Body of pancreas (tissue), 4 donors: ENCODE results near the gene CHCHD3. TPM values are rescaled to one million over a fixed set of nuclear protein-coding genes. Genes with fewer than 3 reads are reported as not detected.

ENCODE experiments used
- ATAC-seq: fragments of 150-250 bp; one replicate; pipeline ENCODE4 v1.9.1; 2016
- DNase-seq, 4 donors: peaks; one replicate each; pipeline ENCODE4 v3.0.0-alpha.2; 2019
- H3K27ac ChIP-seq, 4 donors: fragments of 200-600 bp; sonication (generic); 1 replicate in 3 of 4; 2 replicates in 1 of 4; pipeline versions ENCODE4 v1.5.1 to v1.6.1; 2016 to 2019; ENCODE audit warnings: mild to moderate bottlenecking in 1 of 4, mixed read lengths in 1 of 4, moderate library complexity in 1 of 4
- H3K27me3 ChIP-seq, 2 donors: fragments of 200-600 bp; sonication (generic); one replicate each; pipeline ENCODE4 v1.6.0; 2016; ENCODE audit warnings: mild to moderate bottlenecking in 1 of 2
- H3K36me3 ChIP-seq, 2 donors: fragments of 200-600 bp; sonication (generic); replicated peaks in 1 of 2; 2 replicates each; pipeline ENCODE4 v1.5.1; 2016; ENCODE audit warnings: low read depth in 2 of 2; ENCODE audit not compliant: insufficient read depth in 1 of 2
- H3K4me1 ChIP-seq: fragments of 200-600 bp; sonication (generic); one replicate; pipeline ENCODE4 v1.6.0; 2016
- H3K4me3 ChIP-seq, 2 donors: fragments of 200-600 bp; sonication (generic); 1 replicate in 1 of 2; 2 replicates in 1 of 2; pipeline ENCODE4 v1.5.1; 2016 to 2019
- H3K9me3 ChIP-seq, 3 donors: fragments of 200-600 bp; sonication (generic); 1 replicate in 2 of 3; 2 replicates in 1 of 3; pipeline ENCODE4 v1.5.1; 2016
- POLR2A ChIP-seq, 3 donors: fragments of 450-650 bp; IDR thresholded peaks; one replicate each; pipeline ENCODE4 v1.6.1; 2016; ENCODE audit warnings: antibody characterized with exemption in 3 of 3, mild to moderate bottlenecking in 2 of 3
- WGBS, 2 donors: methylation state at CpG; one replicate each; pipeline ENCODE4 v1.1.5; 2017; 5-methylcytosine and 5-hydroxymethylcytosine counted together
- intact Hi-C: fragments of 100-400 bp; cut with DNase I; formaldehyde crosslinking; loops from one replicate; pipeline ENCODE4 v1.15.1; 2023
- total RNA-seq, 2 donors: library from RNA; depleted of rRNA; stranded (reverse); fragments of >200 nt; gene quantifications; one replicate each; pipeline ENCODE4 v1.1.0, GENCODE V29; 2016
- TF ChIP-seq, protein P1 (sequence below), 7 experiments: fragments of 450-650 bp in 4 of 7; fragments of 200-600 bp in 3 of 7; sonication (generic) in 3 of 7; IDR thresholded peaks; one replicate each; pipeline ENCODE4 v1.5.1; 2016 to 2019; ENCODE audit warnings: antibody characterized with exemption in 7 of 7

Gene CHCHD3
- total RNA-seq, 2 donors from 2014 or later = 24.4 to 32.6 TPM

DNA sequence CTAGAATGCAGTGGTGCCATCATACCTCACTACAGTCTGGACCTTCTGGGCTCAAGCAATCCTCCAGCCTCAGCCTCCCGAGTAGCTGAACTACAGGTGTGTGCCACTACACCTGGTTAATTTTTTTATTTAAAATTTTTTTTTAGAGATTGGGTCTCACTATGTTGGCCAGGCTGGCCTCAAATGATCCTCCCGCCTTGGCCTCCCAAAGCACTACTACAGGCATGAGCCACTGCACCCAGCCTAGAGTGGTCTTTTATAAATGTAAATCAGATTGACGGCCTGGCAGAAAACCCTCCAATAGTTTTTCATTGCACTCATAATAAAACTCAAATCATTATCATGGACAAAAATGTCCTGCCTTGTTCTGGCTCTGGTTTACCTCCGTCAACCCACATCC, 303.9 kb downstream of the CHCHD3 start:
- Histone ChIP-seq H3K36me3 (no peaks in the 10 kb centered on the region), H3K4me3 (no peak overlapping the region), H3K9me3 (no peaks in the 10 kb centered on the region), H3K4me1 (no peaks in the 10 kb centered on the region), H3K27ac (no peak overlapping the region), H3K27me3 (no peaks in the 10 kb centered on the region)
- no peak for ATAC-seq
- no peak for TF ChIP-seq POLR2A (IDR thresholded peaks at IDR 0.05)
- TF ChIP-seq, protein P1, sequence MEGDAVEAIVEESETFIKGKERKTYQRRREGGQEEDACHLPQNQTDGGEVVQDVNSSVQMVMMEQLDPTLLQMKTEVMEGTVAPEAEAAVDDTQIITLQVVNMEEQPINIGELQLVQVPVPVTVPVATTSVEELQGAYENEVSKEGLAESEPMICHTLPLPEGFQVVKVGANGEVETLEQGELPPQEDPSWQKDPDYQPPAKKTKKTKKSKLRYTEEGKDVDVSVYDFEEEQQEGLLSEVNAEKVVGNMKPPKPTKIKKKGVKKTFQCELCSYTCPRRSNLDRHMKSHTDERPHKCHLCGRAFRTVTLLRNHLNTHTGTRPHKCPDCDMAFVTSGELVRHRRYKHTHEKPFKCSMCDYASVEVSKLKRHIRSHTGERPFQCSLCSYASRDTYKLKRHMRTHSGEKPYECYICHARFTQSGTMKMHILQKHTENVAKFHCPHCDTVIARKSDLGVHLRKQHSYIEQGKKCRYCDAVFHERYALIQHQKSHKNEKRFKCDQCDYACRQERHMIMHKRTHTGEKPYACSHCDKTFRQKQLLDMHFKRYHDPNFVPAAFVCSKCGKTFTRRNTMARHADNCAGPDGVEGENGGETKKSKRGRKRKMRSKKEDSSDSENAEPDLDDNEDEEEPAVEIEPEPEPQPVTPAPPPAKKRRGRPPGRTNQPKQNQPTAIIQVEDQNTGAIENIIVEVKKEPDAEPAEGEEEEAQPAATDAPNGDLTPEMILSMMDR (IDR thresholded peaks at IDR 0.05) = no peak
- DNase-seq = no peak
- WGBS, 2 donors = 89 to 93% methylated on average over 4 of the region's 4 CpGs
- intact Hi-C loops = no loop called here

DNA sequence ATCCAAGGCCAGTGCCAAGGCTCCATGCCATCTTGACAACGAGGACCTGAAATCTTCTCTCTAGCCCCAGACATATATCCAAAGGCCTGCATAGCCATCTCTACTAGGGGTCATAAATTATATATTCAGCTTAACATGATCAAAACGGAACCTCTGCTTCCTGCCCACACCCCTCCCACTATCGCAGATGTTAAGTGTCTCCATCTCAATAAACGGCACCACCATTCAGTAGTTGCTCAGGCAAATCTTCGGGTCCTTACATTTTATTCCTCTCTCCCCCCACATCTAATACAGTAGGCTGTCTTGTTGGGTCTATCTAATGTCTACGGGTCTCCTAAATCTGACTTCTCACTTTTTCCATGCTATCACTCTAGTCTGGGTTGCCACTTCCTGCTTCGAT, 304.5 kb downstream of the CHCHD3 start:
- intact Hi-C loops = no loop called here
- no peak for DNase-seq
- 66 to 83% methylated on average over 7 of the region's 7 CpGs for WGBS, 2 donors
- Histone ChIP-seq H3K4me1 (no peaks in the 10 kb centered on the region), H3K27ac (no peak overlapping the region), H3K9me3 (no peaks in the 10 kb centered on the region), H3K27me3 (no peaks in the 10 kb centered on the region), H3K4me3 (no peak overlapping the region), H3K36me3 (no peaks in the 10 kb centered on the region)
- TF ChIP-seq, protein P1 (IDR thresholded peaks at IDR 0.05) = no peak
- no peak for TF ChIP-seq POLR2A (IDR thresholded peaks at IDR 0.05)
- ATAC-seq = no peak

DNA sequence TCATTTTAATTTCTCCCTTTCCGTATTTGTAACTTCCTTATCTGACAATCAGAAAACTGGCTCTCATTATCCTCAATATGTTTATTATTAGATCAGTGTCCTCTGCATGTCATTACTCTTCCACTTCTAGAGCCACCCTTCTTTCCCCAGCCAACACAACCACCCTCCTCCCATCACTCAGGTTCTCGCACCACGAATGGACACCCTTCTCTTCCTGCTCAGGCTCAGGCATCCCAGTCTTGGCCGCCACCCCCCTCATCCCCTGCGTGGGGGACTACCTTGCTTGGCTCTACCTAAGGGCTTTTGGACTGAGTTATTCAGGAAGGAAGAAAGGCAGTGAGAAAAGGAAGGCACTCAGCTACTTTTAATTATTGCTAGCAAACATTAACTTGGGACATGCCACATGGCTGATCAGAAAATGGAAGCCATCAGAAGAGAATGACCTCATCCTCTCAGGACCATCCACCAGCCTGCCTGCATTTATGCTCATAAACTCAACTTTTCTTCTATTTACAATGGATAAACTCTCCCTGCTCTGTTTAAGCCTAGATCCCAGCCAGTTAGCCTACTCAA, 305.8 kb downstream of the CHCHD3 start:
- H3K9me3 ChIP-seq = no peaks in the 10 kb centered on the region
- ATAC-seq = no peak
- H3K4me3 ChIP-seq = no peak overlapping the region
- H3K27ac ChIP-seq = no peak overlapping the region
- no peaks in the 10 kb centered on the region for H3K4me1 ChIP-seq
- intact Hi-C loops = no loop called here
- 72 to 82% methylated on average over 5 of the region's 5 CpGs for WGBS, 2 donors
- TF ChIP-seq, protein P1 (IDR thresholded peaks at IDR 0.05) = no peak
- TF ChIP-seq POLR2A (IDR thresholded peaks at IDR 0.05) = no peak
- no peak for DNase-seq
- H3K36me3 ChIP-seq = no peaks in the 10 kb centered on the region
- no peaks in the 10 kb centered on the region for H3K27me3 ChIP-seq

DNA sequence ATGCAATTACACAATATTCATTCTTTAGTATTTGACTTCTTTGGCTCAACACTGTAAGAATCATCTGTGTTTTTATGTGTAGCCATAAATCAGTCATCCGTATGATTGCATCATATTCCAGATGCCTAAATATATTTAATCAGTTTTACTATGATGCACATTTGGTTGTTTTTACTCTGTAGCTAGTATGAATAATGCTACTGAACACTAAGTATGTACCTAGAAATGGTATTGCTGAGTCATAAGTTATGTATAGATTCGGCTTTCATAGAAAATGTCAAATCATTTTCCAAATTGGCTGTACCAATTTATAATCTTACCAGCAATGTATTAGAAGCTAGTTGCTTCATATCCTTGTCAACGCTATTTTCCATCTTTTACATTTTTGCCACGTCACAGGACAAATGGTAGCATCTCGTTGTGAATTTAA, 308.3 kb downstream of the CHCHD3 start:
- H3K9me3 ChIP-seq = no peaks in the 10 kb centered on the region
- no peak for DNase-seq
- intact Hi-C loops = no loop called here
- TF ChIP-seq, protein P1 (IDR thresholded peaks at IDR 0.05) = no peak
- TF ChIP-seq POLR2A (IDR thresholded peaks at IDR 0.05) = no peak
- H3K4me3 ChIP-seq = no peak overlapping the region
- no peak for ATAC-seq
- no peaks in the 10 kb centered on the region for H3K4me1 ChIP-seq
- no peaks in the 10 kb centered on the region for H3K27me3 ChIP-seq
- no peaks in the 10 kb centered on the region for H3K36me3 ChIP-seq
- WGBS, 2 donors = 73 to 79% methylated on average over 5 of the region's 5 CpGs
- no peak overlapping the region for H3K27ac ChIP-seq

DNA sequence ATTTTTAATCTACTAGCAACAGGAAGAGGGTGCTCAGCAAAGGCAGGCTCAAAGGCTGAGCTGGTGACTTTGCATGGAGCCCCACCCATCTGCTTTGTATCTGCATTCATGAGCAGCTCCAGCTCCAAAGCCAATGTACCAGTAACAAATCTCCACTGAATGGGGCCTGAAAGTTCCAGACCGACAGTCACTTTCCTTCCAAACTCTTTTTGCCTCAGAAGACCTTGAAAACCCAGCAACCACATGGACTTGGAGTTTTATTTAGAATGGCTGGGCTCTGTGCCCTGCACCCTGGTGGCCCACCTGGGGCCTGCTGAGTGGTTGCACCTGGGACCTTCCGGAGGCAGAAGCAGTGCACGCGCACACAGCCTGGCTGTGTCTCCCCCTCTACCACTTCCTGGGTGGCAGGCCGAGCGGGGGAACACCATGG, 310.6 kb downstream of the CHCHD3 start:
- H3K9me3 ChIP-seq = no peaks in the 10 kb centered on the region
- intact Hi-C loops = no loop called here
- WGBS, 2 donors = 87 to 88% methylated on average over 5 to 6 of the region's 6 CpGs
- H3K4me1 ChIP-seq = no peaks in the 10 kb centered on the region
- no peaks in the 10 kb centered on the region for H3K36me3 ChIP-seq
- no peaks in the 10 kb centered on the region for H3K27me3 ChIP-seq
- H3K27ac ChIP-seq = no peak overlapping the region
- DNase-seq = no peak
- H3K4me3 ChIP-seq = no peak overlapping the region
- no peak for ATAC-seq
- TF ChIP-seq, protein P1 (IDR thresholded peaks at IDR 0.05) = no peak
- TF ChIP-seq POLR2A (IDR thresholded peaks at IDR 0.05) = no peak
